Measurements from ENCODE around the gene TPRN.

DNA sequence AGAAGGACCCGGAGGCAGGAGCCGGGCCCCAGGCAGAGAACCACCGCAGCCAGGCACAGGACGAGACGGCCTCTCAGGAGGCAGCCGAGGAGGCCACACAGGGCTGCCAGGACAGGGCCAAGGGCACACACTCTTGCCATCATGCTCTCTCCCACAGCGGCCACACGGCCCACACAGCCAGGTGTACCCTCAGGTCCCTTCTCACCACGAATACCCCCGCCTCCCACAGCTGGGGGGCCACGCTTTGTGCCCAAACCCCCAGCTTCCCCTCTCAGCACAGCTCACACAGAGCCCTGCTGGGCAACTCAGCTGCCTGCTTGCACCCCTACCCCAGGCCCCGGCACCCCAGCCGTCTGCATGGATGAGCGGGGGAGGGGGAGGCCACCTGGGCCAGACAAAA is 6.8 kb downstream of the TPRN start:
- TF ChIP-seq, protein P1, sequence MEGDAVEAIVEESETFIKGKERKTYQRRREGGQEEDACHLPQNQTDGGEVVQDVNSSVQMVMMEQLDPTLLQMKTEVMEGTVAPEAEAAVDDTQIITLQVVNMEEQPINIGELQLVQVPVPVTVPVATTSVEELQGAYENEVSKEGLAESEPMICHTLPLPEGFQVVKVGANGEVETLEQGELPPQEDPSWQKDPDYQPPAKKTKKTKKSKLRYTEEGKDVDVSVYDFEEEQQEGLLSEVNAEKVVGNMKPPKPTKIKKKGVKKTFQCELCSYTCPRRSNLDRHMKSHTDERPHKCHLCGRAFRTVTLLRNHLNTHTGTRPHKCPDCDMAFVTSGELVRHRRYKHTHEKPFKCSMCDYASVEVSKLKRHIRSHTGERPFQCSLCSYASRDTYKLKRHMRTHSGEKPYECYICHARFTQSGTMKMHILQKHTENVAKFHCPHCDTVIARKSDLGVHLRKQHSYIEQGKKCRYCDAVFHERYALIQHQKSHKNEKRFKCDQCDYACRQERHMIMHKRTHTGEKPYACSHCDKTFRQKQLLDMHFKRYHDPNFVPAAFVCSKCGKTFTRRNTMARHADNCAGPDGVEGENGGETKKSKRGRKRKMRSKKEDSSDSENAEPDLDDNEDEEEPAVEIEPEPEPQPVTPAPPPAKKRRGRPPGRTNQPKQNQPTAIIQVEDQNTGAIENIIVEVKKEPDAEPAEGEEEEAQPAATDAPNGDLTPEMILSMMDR (conservative IDR thresholded peaks at IDR 0.05 in 1 of 2, IDR thresholded peaks at IDR 0.05 in 1 of 2; ENCODE audit: extremely low read depth in 1 of 2, insufficient read depth in 1 of 2, low read depth in 1 of 2, low read length in 2 of 2): no peak
- no peak for TF ChIP-seq EZH2 (IDR thresholded peaks at IDR 0.05; ENCODE audit: borderline replicate concordance, low read length)

Measured in mammary epithelial cell (primary cell).